ENCODE data around the gene CLCA1. TPM values are rescaled to one million over a fixed set of nuclear protein-coding genes. Genes with fewer than 3 reads are reported as not detected.

The CLCA1 gene
- total RNA-seq, 4 donors from 2014 or later: not detected

- H3K9me3 ChIP-seq: no peaks in the 10 kb centered on the region
- no peaks in the 10 kb centered on the region for H3K27me3 ChIP-seq
- no peak for DNase-seq (ENCODE audit: low spot score in 2 of 2)
- no peak for TF ChIP-seq EP300 (IDR thresholded peaks at IDR 0.05)
- WGBS: 85% methylated on average over 4 of the region's 4 CpGs
- H3K4me3 ChIP-seq: no peak overlapping the region
- no peaks in the 10 kb centered on the region for H3K36me3 ChIP-seq
- H3K4me1 ChIP-seq: no peaks in the 10 kb centered on the region
- no peak overlapping the region for H3K27ac ChIP-seq
These were observed 52.2 kb downstream of the CLCA1 start for GRCh38 chr1:86520789-86521521.

GRCh38 chr1:86521522-86521891, 52.8 kb downstream of the CLCA1 start:
- DNase-seq (ENCODE audit: low spot score in 2 of 2): no peak
- H3K36me3 ChIP-seq: no peaks in the 10 kb centered on the region
- no peak overlapping the region for H3K27ac ChIP-seq
- TF ChIP-seq POLR2AphosphoS5 (IDR thresholded peaks at IDR 0.05) (no peak), CTCF (IDR thresholded peaks at IDR 0.05) (no peak), EP300 (IDR thresholded peaks at IDR 0.05) (no peak), POLR2A (IDR thresholded peaks at IDR 0.05) (no peak)
- H3K4me3 ChIP-seq: no peak overlapping the region
- no peaks in the 10 kb centered on the region for H3K27me3 ChIP-seq
- WGBS: 69% methylated on average over 2 of the region's 2 CpGs
- no peaks in the 10 kb centered on the region for H3K9me3 ChIP-seq
- H3K4me1 ChIP-seq: no peaks in the 10 kb centered on the region

GRCh38 chr1:86522240-86522639, 53.5 kb downstream of the CLCA1 start:
- Histone ChIP-seq H3K9me3 (no peaks in the 10 kb centered on the region), H3K36me3 (no peaks in the 10 kb centered on the region), H3K4me3 (no peak overlapping the region), H3K4me1 (no peaks in the 10 kb centered on the region), H3K27me3 (no peaks in the 10 kb centered on the region), H3K27ac (no peak overlapping the region)
- TF ChIP-seq EP300 (IDR thresholded peaks at IDR 0.05) (no peak), POLR2A (IDR thresholded peaks at IDR 0.05) (no peak), POLR2AphosphoS5 (IDR thresholded peaks at IDR 0.05) (no peak), CTCF (IDR thresholded peaks at IDR 0.05) (no peak)
- WGBS: 64% methylated on average over 3 of the region's 3 CpGs
- no peak for DNase-seq (ENCODE audit: low spot score in 2 of 2)

GRCh38 chr1:86523670-86524354, 55.1 kb downstream of the CLCA1 start:
- no peak for TF ChIP-seq CTCF (IDR thresholded peaks at IDR 0.05)
- no peak for TF ChIP-seq POLR2A (IDR thresholded peaks at IDR 0.05)
- TF ChIP-seq EP300 (IDR thresholded peaks at IDR 0.05): no peak
- TF ChIP-seq POLR2AphosphoS5 (IDR thresholded peaks at IDR 0.05): no peak
- no peaks in the 10 kb centered on the region for H3K9me3 ChIP-seq
- H3K27me3 ChIP-seq: no peaks in the 10 kb centered on the region
- H3K4me1 ChIP-seq: no peaks in the 10 kb centered on the region
- no peak overlapping the region for H3K27ac ChIP-seq
- H3K4me3 ChIP-seq: no peak overlapping the region
- H3K36me3 ChIP-seq: no peaks in the 10 kb centered on the region
- DNase-seq (ENCODE audit: low spot score in 2 of 2): no peak
- 95% methylated on average over 23 of the region's 32 CpGs for WGBS

GRCh38 chr1:86527306-86527705, 58.6 kb downstream of the CLCA1 start:
- DNase-seq (ENCODE audit: low spot score in 2 of 2): no peak
- H3K4me3 ChIP-seq: no peak overlapping the region
- no peak overlapping the region for H3K27ac ChIP-seq
- H3K36me3 ChIP-seq: no peaks in the 10 kb centered on the region
- H3K4me1 ChIP-seq: no peaks in the 10 kb centered on the region
- no peaks in the 10 kb centered on the region for H3K9me3 ChIP-seq
- no peaks in the 10 kb centered on the region for H3K27me3 ChIP-seq
- TF ChIP-seq EP300 (IDR thresholded peaks at IDR 0.05): no peak
- no peak for TF ChIP-seq CTCF (IDR thresholded peaks at IDR 0.05)
- TF ChIP-seq POLR2AphosphoS5 (IDR thresholded peaks at IDR 0.05): no peak
- no peak for TF ChIP-seq POLR2A (IDR thresholded peaks at IDR 0.05)
- WGBS: 89% methylated on average over 4 of the region's 4 CpGs
